Panc1 (cell line): ENCODE results near the gene SMG6.

Experiments
- CTCF ChIP-seq: fragments of 450-650 bp; IDR thresholded peaks from 2 replicates; pipeline ENCODE4 v1.5.1; 2017; ENCODE audit warnings: mild to moderate bottlenecking
- POLR2AphosphoS5 ChIP-seq: IDR thresholded peaks from 2 replicates; pipeline ENCODE4 v1.6.1; 2012; ENCODE audit warnings: mild to moderate bottlenecking, low read depth, low read length, moderate library complexity
- REST ChIP-seq, 2 experiments: IDR thresholded peaks; 2 replicates each; pipeline ENCODE4 v1.6.1; 2011 to 2012; ENCODE audit warnings: low read depth in 2 of 2, control low read depth in 1 of 2, low read length in 1 of 2, mild to moderate bottlenecking in 1 of 2, moderate library complexity in 1 of 2; ENCODE audit not compliant: insufficient read depth in 1 of 2
- TCF7L2 ChIP-seq: IDR thresholded peaks from 2 replicates; pipeline ENCODE4 v1.6.1; 2011; ENCODE audit warnings: mild to moderate bottlenecking, low read depth, low read length, inconsistent platforms

- no peak for TF ChIP-seq CTCF
- no peak for TF ChIP-seq POLR2AphosphoS5
- TF ChIP-seq TCF7L2 = no peak
- TF ChIP-seq REST (IDR thresholded peaks at IDR 0.05; ENCODE audit: insufficient read depth in 1 of 2, low read depth in 2 of 2, low read length in 1 of 2) = no peak
These were observed 14.2 kb upstream of the SMG6 start for GRCh38 chr17:2317796-2318195.
